ENCODE measurements around the gene PRRG4. TPM values are rescaled to one million over a fixed set of nuclear protein-coding genes. Genes with fewer than 3 reads are reported as not detected.

PRRG4 gene
- total and polyA plus RNA-seq, 7 donors = 0.05 to 0.58 (median 0.15) TPM

DNA sequence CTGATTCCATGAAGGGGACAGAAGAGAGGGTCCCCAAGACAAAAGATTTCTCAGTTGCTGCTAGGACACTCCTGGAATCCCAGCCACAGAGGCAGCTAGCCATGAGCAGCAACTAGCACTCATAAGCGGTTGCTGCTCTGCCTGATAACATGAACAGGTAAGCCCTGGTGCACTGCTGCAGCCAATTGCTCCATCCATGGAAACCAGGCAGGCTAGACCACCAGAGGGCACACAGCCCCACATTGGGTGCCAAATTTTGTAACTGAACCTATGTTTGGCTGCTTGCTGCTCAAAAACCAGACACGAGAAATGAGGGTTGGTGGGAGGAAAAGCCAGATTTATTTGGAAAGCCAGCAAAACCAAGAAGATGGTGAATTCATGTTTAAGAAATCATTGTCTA, 40.9 kb downstream of the PRRG4 start:
- intact Hi-C loops (cut with DNase I) = loop anchor here in 1 of 2 donors (2.0 kb wide), 1 partner anchor 58 kb away; no protein-coding TSS in a partner anchor

DNA sequence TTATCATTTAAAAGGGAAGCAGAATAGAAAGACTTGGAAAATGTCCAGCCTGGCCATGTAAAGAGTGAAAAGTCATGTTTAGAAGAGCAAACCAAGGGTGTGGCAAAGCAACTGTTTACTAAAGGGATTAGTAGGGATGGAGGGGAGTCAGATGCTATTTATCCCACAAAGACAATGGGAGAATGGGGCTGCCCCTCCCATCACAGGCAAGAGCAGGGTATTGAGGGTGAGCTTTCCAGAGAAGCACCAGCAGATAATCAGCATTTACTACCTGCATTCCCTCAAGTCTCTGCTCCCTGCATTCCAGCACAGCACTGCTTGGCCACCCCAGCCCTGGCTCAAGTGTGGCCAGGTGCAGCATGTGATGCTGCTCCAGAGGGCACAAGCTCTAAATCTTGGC, 44.4 kb downstream of the PRRG4 start:
- TF ChIP-seq, protein P1, sequence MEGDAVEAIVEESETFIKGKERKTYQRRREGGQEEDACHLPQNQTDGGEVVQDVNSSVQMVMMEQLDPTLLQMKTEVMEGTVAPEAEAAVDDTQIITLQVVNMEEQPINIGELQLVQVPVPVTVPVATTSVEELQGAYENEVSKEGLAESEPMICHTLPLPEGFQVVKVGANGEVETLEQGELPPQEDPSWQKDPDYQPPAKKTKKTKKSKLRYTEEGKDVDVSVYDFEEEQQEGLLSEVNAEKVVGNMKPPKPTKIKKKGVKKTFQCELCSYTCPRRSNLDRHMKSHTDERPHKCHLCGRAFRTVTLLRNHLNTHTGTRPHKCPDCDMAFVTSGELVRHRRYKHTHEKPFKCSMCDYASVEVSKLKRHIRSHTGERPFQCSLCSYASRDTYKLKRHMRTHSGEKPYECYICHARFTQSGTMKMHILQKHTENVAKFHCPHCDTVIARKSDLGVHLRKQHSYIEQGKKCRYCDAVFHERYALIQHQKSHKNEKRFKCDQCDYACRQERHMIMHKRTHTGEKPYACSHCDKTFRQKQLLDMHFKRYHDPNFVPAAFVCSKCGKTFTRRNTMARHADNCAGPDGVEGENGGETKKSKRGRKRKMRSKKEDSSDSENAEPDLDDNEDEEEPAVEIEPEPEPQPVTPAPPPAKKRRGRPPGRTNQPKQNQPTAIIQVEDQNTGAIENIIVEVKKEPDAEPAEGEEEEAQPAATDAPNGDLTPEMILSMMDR (IDR thresholded peaks at IDR 0.05) = no peak
- no peaks in the 10 kb centered on the region for H3K9me3 ChIP-seq
- no peak for DNase-seq
- H3K4me1 ChIP-seq = no peaks in the 10 kb centered on the region
- peaks cover 0 to 4% (median 1%) of the 10 kb centered on the region in 3 donors for H3K27me3 ChIP-seq (ENCODE audit: insufficient read depth in 3 of 3, low read length in 2 of 3)
- intact Hi-C loops (cut with DNase I) = no loop called here
- no peak overlapping the region for H3K4me3 ChIP-seq
- no peak overlapping the region for H3K27ac ChIP-seq
- no peaks in the 10 kb centered on the region for H3K36me3 ChIP-seq (ENCODE audit: insufficient read depth in 1 of 2, low read depth in 1 of 2)
- no peak for ATAC-seq

More for the DNA sequence above, 40.9 kb downstream of the PRRG4 start:
- DNase-seq (no peak), ATAC-seq (peak in 1 of 4 donors; percentile 53)
- no peak overlapping the region for H3K4me3 ChIP-seq
- no peaks in the 10 kb centered on the region for H3K36me3 ChIP-seq (ENCODE audit: insufficient read depth in 1 of 2, low read depth in 1 of 2)
- no peaks in the 10 kb centered on the region for H3K9me3 ChIP-seq
- no peaks in the 10 kb centered on the region for H3K4me1 ChIP-seq
- WGBS, 3 donors = 45 to 49% (median 46%) methylated on average over 2 of the region's 2 CpGs
- H3K27ac ChIP-seq = no peak overlapping the region
- TF ChIP-seq, protein P1 (IDR thresholded peaks at IDR 0.05) = peak; percentile 31
- H3K27me3 ChIP-seq (ENCODE audit: insufficient read depth in 3 of 3, low read length in 2 of 3) = peaks cover 0 to 1% (median 0%) of the 10 kb centered on the region in 3 donors

DNA sequence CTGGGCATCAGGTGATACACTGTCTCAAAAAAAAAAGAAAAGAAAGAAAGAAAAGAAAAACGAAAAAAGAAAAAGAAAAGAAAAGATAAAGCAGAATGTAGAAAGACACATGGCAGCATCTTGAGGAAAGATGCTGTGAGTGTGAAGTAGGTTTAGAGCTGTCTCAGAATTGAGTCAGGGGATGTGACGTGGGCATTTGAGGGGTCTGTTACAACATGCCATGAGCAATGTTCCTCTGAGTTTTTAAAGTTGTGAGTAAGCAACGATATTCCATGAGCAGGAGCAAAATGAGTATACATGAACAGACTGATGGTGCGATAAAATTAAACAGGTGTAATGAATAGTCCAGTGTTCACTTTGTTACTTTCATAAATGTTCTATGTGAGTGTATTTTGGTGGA, 51.6 kb downstream of the PRRG4 start:
- intact Hi-C loops (cut with DNase I) = no loop called here
- Histone ChIP-seq H3K27ac (no peak overlapping the region), H3K4me1 (no peaks in the 10 kb centered on the region), H3K4me3 (no peak overlapping the region), H3K36me3 (ENCODE audit: insufficient read depth in 1 of 2, low read depth in 1 of 2) (no peaks in the 10 kb centered on the region), H3K27me3 (ENCODE audit: insufficient read depth in 3 of 3, low read length in 2 of 3) (peaks cover 0 to 2% (median 0%) of the 10 kb centered on the region in 3 donors), H3K9me3 (no peaks in the 10 kb centered on the region)
- 52 to 82% (median 70%) methylated on average over 4 of the region's 4 CpGs for WGBS, 3 donors
- TF ChIP-seq, protein P1 (IDR thresholded peaks at IDR 0.05) = no peak
- no peak for ATAC-seq
- DNase-seq = no peak

DNA sequence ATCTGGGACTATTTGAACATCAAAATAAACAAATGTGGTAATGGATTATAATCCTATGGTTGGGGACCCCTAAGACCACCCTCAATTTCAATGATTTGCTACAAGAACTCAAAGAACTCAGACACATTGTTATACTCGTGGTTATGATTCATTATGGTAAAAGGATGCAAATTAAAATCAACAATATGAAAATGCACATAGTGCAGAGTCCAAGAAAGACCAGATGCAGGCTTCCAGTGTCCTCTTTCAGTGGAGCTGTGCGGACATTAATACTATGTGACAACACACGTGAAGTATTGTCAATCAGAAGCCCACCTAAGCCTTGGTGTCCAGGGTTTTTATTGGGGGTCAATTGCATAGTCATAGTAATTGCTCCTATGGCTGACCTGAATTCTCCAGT, 53.7 kb downstream of the PRRG4 start:
- intact Hi-C loops (cut with DNase I) = no loop called here

More for the DNA sequence above, 53.7 kb downstream of the PRRG4 start:
- ATAC-seq (no peak), DNase-seq (no peak)
- Histone ChIP-seq H3K9me3 (no peaks in the 10 kb centered on the region), H3K27me3 (ENCODE audit: insufficient read depth in 3 of 3, low read length in 2 of 3) (no peaks in the 10 kb centered on the region), H3K27ac (no peak overlapping the region), H3K4me3 (no peak overlapping the region), H3K4me1 (no peaks in the 10 kb centered on the region), H3K36me3 (ENCODE audit: insufficient read depth in 1 of 2, low read depth in 1 of 2) (no peaks in the 10 kb centered on the region)
- 69 to 92% (median 90%) methylated on average over 3 of the region's 3 CpGs for WGBS, 3 donors
- TF ChIP-seq, protein P1 (IDR thresholded peaks at IDR 0.05) = no peak
